Gastroesophageal sphincter (tissue), 3 donors: Measurements from ENCODE around the gene F2RL3.

Source experiments
- CTCF ChIP-seq, 4 experiments: fragments of 200-600 bp in 2 of 4; fragments of 450-650 bp in 2 of 4; sonication (generic) in 1 of 4; IDR thresholded peaks; one replicate each; pipeline ENCODE4 v1.5.1; 2017 to 2019; ENCODE audit warnings: antibody characterized with exemption in 4 of 4, mild to moderate bottlenecking in 2 of 4, moderate library complexity in 2 of 4
- POLR2AphosphoS5 ChIP-seq: sonication (generic); formaldehyde crosslinking; IDR thresholded peaks from one replicate; pipeline ENCODE4 v1.6.1; 2017; ENCODE audit warnings: antibody characterized with exemption

GRCh38 chr19:16904599-16904998 is 15.8 kb downstream of the F2RL3 start:
- TF ChIP-seq CTCF (IDR thresholded peaks at IDR 0.05), result no peak
- no peak for TF ChIP-seq POLR2AphosphoS5
